Choroid plexus epithelial cell (primary cell): Measurements from ENCODE around the gene GALNS.

Experiments used
- DNase-seq: peaks from one replicate; pipeline ENCODE4 v3.0.0-alpha.2; 2010; ENCODE audit warnings: low read depth
- H3K4me3 ChIP-seq: 2 replicates; pipeline ENCODE4 v1.5.1; 2011; ENCODE audit warnings: low read depth, mild to moderate bottlenecking, control low read depth, low read length, moderate library complexity
- TF ChIP-seq, protein P1 (sequence below): conservative IDR thresholded peaks from 2 replicates; pipeline ENCODE4 v1.5.1; 2011; ENCODE audit warnings: low read depth, mild to moderate bottlenecking, control low read depth, inconsistent platforms, low read length, moderate library complexity

Gene GALNS

DNA sequence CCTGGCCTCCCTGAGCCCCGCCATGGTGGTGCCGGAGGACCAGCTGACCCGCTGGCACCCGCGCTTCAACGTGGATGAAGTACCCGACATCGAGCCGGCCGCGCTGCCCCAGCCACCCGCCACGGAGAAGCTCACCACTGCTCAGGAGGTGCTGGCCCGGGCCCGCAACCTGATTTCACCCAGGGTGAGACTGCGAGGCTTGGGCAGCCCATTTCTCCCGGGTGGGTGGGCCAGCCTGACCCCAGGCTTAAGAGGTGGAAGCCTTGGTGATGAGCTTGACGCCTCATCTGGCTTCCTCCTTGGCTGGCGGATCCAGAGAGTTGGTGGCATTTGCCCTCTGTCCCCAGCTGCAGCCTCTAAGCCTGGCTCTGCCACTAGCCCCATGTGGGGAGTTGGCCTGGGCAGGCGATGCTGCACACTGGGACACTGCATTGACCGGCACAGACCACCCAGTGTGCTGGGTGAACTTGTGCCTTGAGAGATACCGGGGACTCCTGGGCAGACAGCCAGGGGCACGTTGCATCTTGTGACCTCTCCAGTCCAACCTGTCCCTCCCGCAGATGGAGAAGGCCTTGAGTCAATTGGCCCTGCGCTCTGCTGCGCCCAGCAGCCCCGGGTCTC is 50.1 kb downstream of the GALNS start:
- no peak for DNase-seq
- TF ChIP-seq, protein P1, sequence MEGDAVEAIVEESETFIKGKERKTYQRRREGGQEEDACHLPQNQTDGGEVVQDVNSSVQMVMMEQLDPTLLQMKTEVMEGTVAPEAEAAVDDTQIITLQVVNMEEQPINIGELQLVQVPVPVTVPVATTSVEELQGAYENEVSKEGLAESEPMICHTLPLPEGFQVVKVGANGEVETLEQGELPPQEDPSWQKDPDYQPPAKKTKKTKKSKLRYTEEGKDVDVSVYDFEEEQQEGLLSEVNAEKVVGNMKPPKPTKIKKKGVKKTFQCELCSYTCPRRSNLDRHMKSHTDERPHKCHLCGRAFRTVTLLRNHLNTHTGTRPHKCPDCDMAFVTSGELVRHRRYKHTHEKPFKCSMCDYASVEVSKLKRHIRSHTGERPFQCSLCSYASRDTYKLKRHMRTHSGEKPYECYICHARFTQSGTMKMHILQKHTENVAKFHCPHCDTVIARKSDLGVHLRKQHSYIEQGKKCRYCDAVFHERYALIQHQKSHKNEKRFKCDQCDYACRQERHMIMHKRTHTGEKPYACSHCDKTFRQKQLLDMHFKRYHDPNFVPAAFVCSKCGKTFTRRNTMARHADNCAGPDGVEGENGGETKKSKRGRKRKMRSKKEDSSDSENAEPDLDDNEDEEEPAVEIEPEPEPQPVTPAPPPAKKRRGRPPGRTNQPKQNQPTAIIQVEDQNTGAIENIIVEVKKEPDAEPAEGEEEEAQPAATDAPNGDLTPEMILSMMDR, result no peak
- H3K4me3 ChIP-seq, result no peak overlapping the region

DNA sequence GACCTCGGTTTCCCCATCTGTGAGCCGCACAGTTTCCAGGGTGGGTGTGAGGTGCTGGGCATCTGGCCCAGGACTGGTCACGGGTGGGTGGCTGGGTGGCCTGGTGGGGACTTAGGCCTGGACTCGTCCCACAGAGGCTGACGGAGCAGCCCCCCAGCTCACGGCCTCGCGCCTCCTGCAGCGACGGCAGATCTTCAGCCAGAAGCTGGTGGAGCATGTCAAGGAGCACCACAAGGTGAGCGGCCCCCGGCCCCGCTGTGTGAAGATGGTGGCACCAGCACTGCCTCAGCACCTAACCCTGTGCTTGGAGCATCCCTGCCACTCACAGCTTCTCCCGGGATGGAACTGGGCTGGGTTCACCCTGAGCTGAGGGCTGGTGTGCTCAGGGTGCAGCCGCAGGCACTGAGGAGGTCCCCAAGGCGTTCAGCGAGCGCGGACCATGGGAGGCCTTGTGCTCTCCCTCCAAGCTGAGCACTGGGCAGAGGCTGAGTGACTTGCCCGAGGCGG is 50.8 kb downstream of the GALNS start:
- TF ChIP-seq, protein P1, result no peak
- H3K4me3 ChIP-seq, result no peak overlapping the region
- DNase-seq, result no peak

DNA sequence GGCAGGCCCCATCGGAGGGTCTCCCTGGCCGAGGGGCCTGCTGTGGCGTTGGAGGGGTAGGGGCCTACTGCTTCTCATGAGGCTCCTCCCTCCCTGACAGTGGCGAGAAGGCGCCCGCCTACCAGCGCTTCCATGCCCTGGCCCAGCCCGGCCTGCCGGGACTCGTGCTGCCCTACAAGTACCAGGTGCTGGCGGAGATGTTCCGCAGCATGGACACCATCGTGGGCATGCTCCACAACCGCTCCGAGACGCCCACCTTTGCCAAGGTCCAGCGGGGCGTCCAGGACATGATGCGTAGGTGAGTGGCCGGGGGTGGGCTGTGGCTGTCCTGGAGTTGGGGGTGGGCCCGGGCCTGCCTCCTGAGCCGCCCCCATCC is 51.4 kb downstream of the GALNS start:
- TF ChIP-seq, protein P1, result no peak
- no peak for DNase-seq
- H3K4me3 ChIP-seq, result no peak overlapping the region

DNA sequence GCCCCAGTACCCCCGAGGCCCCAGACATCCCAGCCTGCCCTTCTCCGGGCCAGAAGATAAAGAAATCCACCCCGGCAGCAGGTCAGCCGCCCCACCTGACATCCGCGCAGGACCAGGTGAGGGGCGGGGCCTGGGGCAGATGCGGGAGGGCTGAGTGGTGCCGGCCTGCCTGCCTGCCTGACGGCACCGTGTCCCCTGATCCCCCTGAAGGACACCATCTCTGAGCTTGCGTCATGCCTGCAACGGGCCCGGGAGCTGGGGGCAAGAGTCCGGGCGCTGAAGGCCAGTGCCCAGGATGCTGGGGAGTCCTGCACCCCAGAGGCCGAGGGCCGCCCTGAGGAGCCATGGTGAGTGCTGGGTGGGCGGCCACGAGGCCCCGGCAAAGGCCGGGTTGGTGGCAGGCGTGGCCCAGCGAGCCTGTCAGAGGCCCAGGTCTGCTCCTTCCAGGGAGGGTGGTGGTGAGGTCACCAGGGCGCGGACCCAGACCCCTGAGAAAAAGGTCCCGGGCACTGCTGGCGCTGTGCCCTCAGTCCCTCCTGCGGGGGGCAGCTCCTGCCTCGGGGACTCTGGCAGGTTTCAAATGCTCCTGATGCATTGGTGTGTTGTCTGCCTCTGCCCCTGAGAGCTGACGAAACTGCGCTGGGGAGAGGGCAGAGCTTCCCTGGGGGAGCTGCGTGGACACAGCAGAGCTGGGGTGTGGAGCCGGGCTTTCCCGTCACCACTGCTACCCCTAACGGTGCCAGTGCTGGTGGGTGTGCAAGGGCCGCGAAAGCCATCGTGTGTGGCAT is 52.0 kb downstream of the GALNS start:
- H3K4me3 ChIP-seq, result peak overlapping the region; percentile 71
- TF ChIP-seq, protein P1, result no peak
- DNase-seq, result no peak

DNA sequence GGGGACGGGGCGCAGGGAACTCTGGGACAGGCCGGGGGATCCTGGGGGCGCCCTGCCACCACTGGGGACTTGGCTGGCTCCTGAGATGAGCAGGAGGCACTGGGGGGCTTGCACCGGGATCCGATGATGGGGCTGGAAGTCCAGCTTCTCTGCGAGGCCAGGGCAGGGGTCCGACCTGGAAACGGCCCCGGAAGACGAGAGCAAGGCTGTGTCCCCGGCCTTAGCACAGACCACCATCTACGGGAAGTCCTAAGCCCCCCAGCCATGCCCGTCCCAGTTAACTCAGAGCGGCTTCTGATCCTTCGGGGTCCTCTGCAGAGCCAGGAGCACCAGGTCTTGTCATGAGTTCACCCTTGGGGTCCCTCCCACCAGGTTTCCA is 52.6 kb downstream of the GALNS start:
- TF ChIP-seq, protein P1, result no peak
- H3K4me3 ChIP-seq, result peak overlapping the region; percentile 71
- DNase-seq, result no peak

DNA sequence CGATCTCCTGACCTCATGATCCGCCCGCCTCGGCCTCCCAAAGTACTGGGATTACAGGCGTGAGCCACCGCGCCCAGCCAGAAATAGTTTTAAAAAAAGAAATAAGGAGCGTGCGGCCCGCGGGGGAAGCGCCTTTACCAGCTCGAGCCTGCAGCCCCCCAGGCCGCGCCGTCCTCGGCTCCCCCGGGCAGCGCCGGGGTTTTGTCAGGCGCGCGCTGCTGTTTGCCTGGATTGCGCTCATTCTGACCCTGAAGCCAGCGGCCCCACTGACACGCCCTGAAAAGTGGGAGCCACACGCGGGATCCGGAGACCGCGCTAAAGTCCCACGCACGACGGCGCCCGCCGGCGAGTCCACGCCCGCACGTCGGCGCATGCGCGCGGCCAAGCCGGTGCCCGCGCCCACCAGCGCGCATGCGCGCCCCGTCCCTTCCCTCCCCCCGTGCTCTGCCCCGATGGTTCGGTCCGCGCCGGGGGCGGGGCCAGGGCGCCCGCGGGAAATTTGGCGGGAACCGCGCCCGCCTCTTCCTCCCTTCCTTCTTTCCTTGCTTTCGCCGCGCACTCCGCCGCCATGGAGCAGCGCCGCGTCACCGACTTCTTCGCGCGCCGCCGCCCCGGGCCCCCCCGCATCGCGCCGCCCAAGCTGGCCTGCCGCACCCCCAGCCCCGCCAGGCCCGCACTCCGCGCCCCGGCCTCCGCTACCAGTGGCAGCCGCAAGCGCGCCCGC is 53.3 kb downstream of the GALNS start, which contains the start of gene CDT1:
Gene CDT1 (plus strand): TSS at position 526 of the 724 bp plus-strand sequence. CDS start 43 bp downstream, at position 569.
- peak; percentile 73 for DNase-seq
- peak within 1 kb of the TSS; percentile 71 for H3K4me3 ChIP-seq
- TF ChIP-seq, protein P1, result no peak
